MM.1S (cell line): ENCODE measurements around the gene DYNC1H1.

Source experiments
- EZH2 ChIP-seq: fragments of 300-600 bp; sonication (generic); optimal IDR thresholded peaks from 2 replicates; pipeline ENCODE3; 2017; ENCODE audit warnings: low read depth, mild to moderate bottlenecking, antibody characterized with exemption, low read length, mixed read lengths
- EZH2phosphoT487 ChIP-seq: fragments of 300-600 bp; sonication (generic); IDR thresholded peaks from 2 replicates; pipeline ENCODE4 v1.6.1; 2018; ENCODE audit warnings: antibody characterized with exemption, low read length
- TF ChIP-seq, protein P1 (sequence below): fragments of 300-600 bp; sonication (generic); IDR thresholded peaks from 2 replicates; pipeline ENCODE4 v1.5.1; 2016; ENCODE audit warnings: antibody characterized with exemption, low read length, mixed read lengths

DNA sequence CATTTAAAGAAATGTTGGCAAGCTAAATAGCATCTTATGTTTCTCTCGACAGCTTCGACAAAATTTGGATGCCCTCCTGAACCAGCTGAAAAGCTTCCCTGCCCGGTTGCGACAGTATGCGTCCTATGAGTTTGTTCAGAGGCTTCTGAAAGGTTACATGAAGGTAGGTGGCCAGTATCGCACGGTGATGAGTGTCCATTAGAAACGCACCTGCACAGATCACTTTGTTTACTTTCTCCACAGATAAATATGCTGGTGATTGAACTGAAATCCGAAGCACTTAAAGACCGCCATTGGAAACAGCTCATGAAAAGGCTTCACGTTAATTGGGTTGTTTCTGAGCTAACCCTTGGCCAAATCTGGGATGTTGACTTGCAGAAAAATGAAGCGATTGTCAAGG, 36.5 kb downstream of the DYNC1H1 start:
- TF ChIP-seq, protein P1, sequence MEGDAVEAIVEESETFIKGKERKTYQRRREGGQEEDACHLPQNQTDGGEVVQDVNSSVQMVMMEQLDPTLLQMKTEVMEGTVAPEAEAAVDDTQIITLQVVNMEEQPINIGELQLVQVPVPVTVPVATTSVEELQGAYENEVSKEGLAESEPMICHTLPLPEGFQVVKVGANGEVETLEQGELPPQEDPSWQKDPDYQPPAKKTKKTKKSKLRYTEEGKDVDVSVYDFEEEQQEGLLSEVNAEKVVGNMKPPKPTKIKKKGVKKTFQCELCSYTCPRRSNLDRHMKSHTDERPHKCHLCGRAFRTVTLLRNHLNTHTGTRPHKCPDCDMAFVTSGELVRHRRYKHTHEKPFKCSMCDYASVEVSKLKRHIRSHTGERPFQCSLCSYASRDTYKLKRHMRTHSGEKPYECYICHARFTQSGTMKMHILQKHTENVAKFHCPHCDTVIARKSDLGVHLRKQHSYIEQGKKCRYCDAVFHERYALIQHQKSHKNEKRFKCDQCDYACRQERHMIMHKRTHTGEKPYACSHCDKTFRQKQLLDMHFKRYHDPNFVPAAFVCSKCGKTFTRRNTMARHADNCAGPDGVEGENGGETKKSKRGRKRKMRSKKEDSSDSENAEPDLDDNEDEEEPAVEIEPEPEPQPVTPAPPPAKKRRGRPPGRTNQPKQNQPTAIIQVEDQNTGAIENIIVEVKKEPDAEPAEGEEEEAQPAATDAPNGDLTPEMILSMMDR = no peak
- no peak for TF ChIP-seq EZH2
- TF ChIP-seq EZH2phosphoT487 = no peak
